HepG2 (cell line): ENCODE data around the gene GPR22. TPM values are rescaled to one million over a fixed set of nuclear protein-coding genes. Genes with fewer than 3 reads are reported as not detected.

Experiments
- ARNT ChIP-seq: fragments of 450-650 bp; IDR thresholded peaks from 2 replicates; pipeline ENCODE4 v1.6.1; 2017
- CBX1 ChIP-seq: IDR thresholded peaks from one replicate; pipeline ENCODE4 v1.6.1; 2016; ENCODE audit warnings: antibody characterized with exemption, low read depth
- GATAD2A ChIP-seq: IDR thresholded peaks from 2 replicates; pipeline ENCODE4 v1.6.1; 2016
- KLF15 ChIP-seq: sonication (generic); formaldehyde crosslinking; IDR thresholded peaks from 2 replicates; pipeline ENCODE4 v1.8.1; 2023; ENCODE audit warnings: borderline replicate concordance, mild to moderate bottlenecking, inconsistent platforms, missing genetic modification reagents, mixed read lengths
- MTF1 ChIP-seq: sonication (generic); formaldehyde crosslinking; IDR thresholded peaks from 2 replicates; pipeline ENCODE4 v1.5.0; 2020; ENCODE audit warnings: missing genetic modification reagents
- NFE2L1 ChIP-seq: sonication (generic); formaldehyde crosslinking; IDR thresholded peaks from 2 replicates; pipeline ENCODE4 v1.4.0; 2020; ENCODE audit warnings: missing genetic modification reagents, mild to moderate bottlenecking, borderline replicate concordance
- RELA ChIP-seq: sonication (generic); formaldehyde crosslinking; IDR thresholded peaks from 2 replicates; pipeline ENCODE4 v1.4.0; 2020; ENCODE audit warnings: missing genetic modification reagents
- SMC3 ChIP-seq: IDR thresholded peaks from 2 replicates; pipeline ENCODE4 v1.6.1; 2011; ENCODE audit warnings: low read length, improper control_type of control experiment
- SSRP1 ChIP-seq: IDR thresholded peaks from 2 replicates; pipeline ENCODE4 v1.6.1; 2016; ENCODE audit warnings: control low read depth
- TMF1 ChIP-seq: sonication (generic); formaldehyde crosslinking; IDR thresholded peaks from 2 replicates; pipeline ENCODE4 v1.8.1; 2022; ENCODE audit warnings: low read depth, missing genetic modification reagents
- TRIM24 ChIP-seq: sonication (generic); formaldehyde crosslinking; IDR thresholded peaks from 2 replicates; pipeline ENCODE4 v1.8.0; 2022; ENCODE audit warnings: mild to moderate bottlenecking, missing genetic modification reagents
- ZBTB8A ChIP-seq: sonication (generic); formaldehyde crosslinking; IDR thresholded peaks from 2 replicates; pipeline ENCODE4 v1.4.0; 2020; ENCODE audit warnings: mild to moderate bottlenecking, low read depth, missing genetic modification reagents, borderline replicate concordance
- ZFP82 ChIP-seq: sonication (generic); formaldehyde crosslinking; IDR thresholded peaks from 2 replicates; pipeline ENCODE4 v1.5.1; 2020; ENCODE audit warnings: mild to moderate bottlenecking, missing genetic modification reagents, borderline replicate concordance
- ZNF232 ChIP-seq: sonication (generic); formaldehyde crosslinking; IDR thresholded peaks from 2 replicates; pipeline ENCODE4 v1.4.0; 2020; ENCODE audit warnings: missing genetic modification reagents, borderline replicate concordance
- ZNF574 ChIP-seq: sonication (generic); formaldehyde crosslinking; IDR thresholded peaks from 2 replicates; pipeline ENCODE4 v1.4.0; 2020; ENCODE audit warnings: missing genetic modification reagents
- ZNF713 ChIP-seq: sonication (generic); formaldehyde crosslinking; IDR thresholded peaks from 2 replicates; pipeline ENCODE4 v1.4.0; 2020; ENCODE audit warnings: mild to moderate bottlenecking, missing genetic modification reagents
- ZNF879 ChIP-seq: sonication (generic); formaldehyde crosslinking; IDR thresholded peaks from 2 replicates; pipeline ENCODE4 v1.8.1; 2023; ENCODE audit warnings: missing genetic modification reagents
- ZSCAN9 ChIP-seq: IDR thresholded peaks from 2 replicates; pipeline ENCODE4 v1.6.1; 2016; ENCODE audit warnings: borderline replicate concordance
- polyA plus RNA-seq, 8 experiments: library from polyadenylated mRNA; depleted of rRNA in 3 of 8; stranded (reverse) in 7 of 8; unstranded in 1 of 8; fragments of >200 nt; fragmentation: Illumina TruSeq in 4 of 8; extraction: Trizol in 4 of 8; gene quantifications; 2 replicates each; pipeline versions ENCODE4 v1.2.1 to v1.2.3, GENCODE V29; 2011 to 2016; ENCODE audit warnings: low read depth in 4 of 8, missing spikeins in 1 of 8, mixed read lengths in 1 of 8; ENCODE audit not compliant: insufficient read depth in 1 of 8
- total RNA-seq, 5 experiments: library from RNA; depleted of rRNA; stranded (reverse); fragments of >200 nt; fragmentation: Illumina TruSeq; extraction: Trizol; gene quantifications; 2 replicates each; pipeline ENCODE4 v1.2.3, GENCODE V29; 2016; ENCODE audit warnings: low read depth in 1 of 5
- TF ChIP-seq, protein P1 (sequence below): sonication (generic); formaldehyde crosslinking; conservative IDR thresholded peaks from 2 replicates; pipeline ENCODE4 v1.4.0; 2020; ENCODE audit warnings: mild to moderate bottlenecking, missing genetic modification reagents, moderate library complexity
- TF ChIP-seq, protein P2 (sequence below): sonication (generic); formaldehyde crosslinking; IDR thresholded peaks from 2 replicates; pipeline ENCODE4 v1.4.0; 2020; ENCODE audit warnings: missing genetic modification reagents
- TF ChIP-seq, protein P3 (sequence below): IDR thresholded peaks from 2 replicates; pipeline ENCODE4 v1.6.1; 2016; ENCODE audit warnings: low read depth
- TF ChIP-seq, protein P4 (sequence below): sonication (generic); formaldehyde crosslinking; IDR thresholded peaks from 2 replicates; pipeline ENCODE4 v1.8.0; 2022; ENCODE audit warnings: mild to moderate bottlenecking, missing genetic modification reagents, moderate library complexity

GPR22 gene
- total and polyA plus RNA-seq, 2 of the 13 experiments (the other 11 are each of a cell fraction or from before 2014, with no cell fraction given) = not detected

DNA sequence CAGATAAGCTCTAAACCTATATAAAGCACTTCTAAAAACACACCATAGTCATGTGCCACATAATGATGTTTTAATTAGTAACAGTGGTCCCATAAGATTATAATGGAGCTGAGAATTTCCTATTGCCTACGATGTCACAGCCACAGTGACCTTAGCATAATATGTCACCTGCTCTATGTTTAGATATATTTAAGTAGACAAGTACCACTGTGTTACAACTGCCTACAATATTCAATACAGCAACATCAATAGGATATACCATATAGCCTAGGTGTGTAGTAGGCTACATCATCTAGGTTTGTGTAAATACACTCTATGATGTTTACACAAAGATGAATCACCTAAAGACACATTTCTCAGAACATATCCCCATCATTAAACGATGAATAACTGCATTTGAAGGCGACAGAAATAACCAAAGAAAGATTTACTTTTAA lies 24.5 kb downstream of the GPR22 start (continued):
- TF ChIP-seq, protein P1, sequence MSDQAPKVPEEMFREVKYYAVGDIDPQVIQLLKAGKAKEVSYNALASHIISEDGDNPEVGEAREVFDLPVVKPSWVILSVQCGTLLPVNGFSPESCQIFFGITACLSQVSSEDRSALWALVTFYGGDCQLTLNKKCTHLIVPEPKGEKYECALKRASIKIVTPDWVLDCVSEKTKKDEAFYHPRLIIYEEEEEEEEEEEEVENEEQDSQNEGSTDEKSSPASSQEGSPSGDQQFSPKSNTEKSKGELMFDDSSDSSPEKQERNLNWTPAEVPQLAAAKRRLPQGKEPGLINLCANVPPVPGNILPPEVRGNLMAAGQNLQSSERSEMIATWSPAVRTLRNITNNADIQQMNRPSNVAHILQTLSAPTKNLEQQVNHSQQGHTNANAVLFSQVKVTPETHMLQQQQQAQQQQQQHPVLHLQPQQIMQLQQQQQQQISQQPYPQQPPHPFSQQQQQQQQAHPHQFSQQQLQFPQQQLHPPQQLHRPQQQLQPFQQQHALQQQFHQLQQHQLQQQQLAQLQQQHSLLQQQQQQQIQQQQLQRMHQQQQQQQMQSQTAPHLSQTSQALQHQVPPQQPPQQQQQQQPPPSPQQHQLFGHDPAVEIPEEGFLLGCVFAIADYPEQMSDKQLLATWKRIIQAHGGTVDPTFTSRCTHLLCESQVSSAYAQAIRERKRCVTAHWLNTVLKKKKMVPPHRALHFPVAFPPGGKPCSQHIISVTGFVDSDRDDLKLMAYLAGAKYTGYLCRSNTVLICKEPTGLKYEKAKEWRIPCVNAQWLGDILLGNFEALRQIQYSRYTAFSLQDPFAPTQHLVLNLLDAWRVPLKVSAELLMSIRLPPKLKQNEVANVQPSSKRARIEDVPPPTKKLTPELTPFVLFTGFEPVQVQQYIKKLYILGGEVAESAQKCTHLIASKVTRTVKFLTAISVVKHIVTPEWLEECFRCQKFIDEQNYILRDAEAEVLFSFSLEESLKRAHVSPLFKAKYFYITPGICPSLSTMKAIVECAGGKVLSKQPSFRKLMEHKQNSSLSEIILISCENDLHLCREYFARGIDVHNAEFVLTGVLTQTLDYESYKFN (CRISPR knock-in tag) = no peak
- TF ChIP-seq TRIM24 (no peak), TMF1 (CRISPR knock-in tag) (no peak), ZNF574 (CRISPR knock-in tag) (no peak), ZBTB8A (no peak), NFE2L1 (CRISPR knock-in tag) (no peak), ARNT (no peak), KLF15 (no peak), GATAD2A (CRISPR knock-in tag) (0 out of 2 replicates have a peak, but pooled peaks have one; percentile 24), RELA (CRISPR knock-in tag) (no peak), ZNF232 (CRISPR knock-in tag) (no peak), SMC3 (no peak), ZFP82 (no peak), MTF1 (CRISPR knock-in tag) (no peak), CBX1 (no peak), SSRP1 (no peak), ZNF713 (CRISPR knock-in tag) (no peak), ZSCAN9 (CRISPR knock-in tag) (no peak), ZNF879 (no peak)
- TF ChIP-seq, protein P2, sequence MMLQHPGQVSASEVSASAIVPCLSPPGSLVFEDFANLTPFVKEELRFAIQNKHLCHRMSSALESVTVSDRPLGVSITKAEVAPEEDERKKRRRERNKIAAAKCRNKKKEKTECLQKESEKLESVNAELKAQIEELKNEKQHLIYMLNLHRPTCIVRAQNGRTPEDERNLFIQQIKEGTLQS = no peak
- TF ChIP-seq, protein P3, sequence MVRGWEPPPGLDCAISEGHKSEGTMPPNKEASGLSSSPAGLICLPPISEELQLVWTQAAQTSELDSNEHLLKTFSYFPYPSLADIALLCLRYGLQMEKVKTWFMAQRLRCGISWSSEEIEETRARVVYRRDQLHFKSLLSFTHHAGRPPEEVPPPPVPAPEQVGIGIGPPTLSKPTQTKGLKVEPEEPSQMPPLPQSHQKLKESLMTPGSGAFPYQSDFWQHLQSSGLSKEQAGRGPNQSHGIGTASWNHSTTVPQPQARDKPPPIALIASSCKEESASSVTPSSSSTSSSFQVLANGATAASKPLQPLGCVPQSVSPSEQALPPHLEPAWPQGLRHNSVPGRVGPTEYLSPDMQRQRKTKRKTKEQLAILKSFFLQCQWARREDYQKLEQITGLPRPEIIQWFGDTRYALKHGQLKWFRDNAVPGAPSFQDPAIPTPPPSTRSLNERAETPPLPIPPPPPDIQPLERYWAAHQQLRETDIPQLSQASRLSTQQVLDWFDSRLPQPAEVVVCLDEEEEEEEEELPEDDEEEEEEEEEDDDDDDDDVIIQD (CRISPR knock-in tag) = peak; percentile 43; the same call in 1 of the 2 replicates
- TF ChIP-seq, protein P4, sequence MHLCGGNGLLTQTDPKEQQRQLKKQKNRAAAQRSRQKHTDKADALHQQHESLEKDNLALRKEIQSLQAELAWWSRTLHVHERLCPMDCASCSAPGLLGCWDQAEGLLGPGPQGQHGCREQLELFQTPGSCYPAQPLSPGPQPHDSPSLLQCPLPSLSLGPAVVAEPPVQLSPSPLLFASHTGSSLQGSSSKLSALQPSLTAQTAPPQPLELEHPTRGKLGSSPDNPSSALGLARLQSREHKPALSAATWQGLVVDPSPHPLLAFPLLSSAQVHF (CRISPR knock-in tag) = no peak
